ENCODE measurements around the gene GPAT3. TPM values are rescaled to one million over a fixed set of nuclear protein-coding genes. Genes with fewer than 3 reads are reported as not detected.

GPAT3 gene
- total and polyA plus RNA-seq, 2 experiments from 2014 or later, result 1.2 to 2.0 TPM

DNA sequence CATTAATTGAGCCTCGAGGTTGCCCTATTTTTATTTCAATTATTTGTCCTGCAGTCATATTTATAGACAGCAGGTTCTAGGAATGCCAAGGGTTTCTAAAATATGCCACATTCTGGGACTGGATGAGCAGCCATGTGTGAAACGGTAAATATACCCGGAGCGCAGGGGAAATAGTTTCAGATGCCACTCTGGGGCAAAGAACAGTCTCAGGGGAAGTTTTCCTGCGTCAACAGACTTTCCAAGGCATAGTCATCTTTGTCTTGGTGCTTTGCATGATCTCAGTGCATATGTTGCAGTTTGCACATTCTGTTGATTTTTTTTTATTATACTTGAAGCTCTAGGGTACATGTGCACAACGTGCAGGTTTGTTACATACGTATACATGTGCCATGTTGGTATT, 71.0 kb downstream of the GPAT3 start (continued):
- TF ChIP-seq NANOG (IDR thresholded peaks at IDR 0.05; ENCODE audit: borderline replicate concordance) (no peak), ZNF331 (CRISPR knock-in tag; IDR thresholded peaks at IDR 0.05; ENCODE audit: low read depth) (no peak)

- no peaks in the 10 kb centered on the region; the same call in 1 of the 2 replicates for H3K9me2 ChIP-seq (ENCODE audit: insufficient read depth)
- DNase-seq (ENCODE audit: low spot score) (no peak), ATAC-seq (no peak)
- no peak overlapping the region for H3K27ac ChIP-seq (ENCODE audit: low read depth)
- H3K4me1 ChIP-seq (ENCODE audit: insufficient read depth), result peaks cover 19% of the 10 kb centered on the region
- Mint-ChIP-seq H3K27me3 (ENCODE audit: insufficient read depth, low read depth, poor library complexity) (no peaks in the 10 kb centered on the region), H3K27ac (no peak overlapping the region), H3K9me3 (peaks cover 19% of the 10 kb centered on the region; the same call in 2 of the 3 replicates), H3K4me1 (peaks cover 21% of the 10 kb centered on the region; the same call in 2 of the 3 replicates), H3K36me3 (ENCODE audit: low read depth) (peaks cover 5% of the 10 kb centered on the region; the same call in 1 of the 3 replicates), H3K4me3 (no peak overlapping the region)
- no peaks in the 10 kb centered on the region for H3K36me3 ChIP-seq (ENCODE audit: insufficient read depth)
- H3K4me3 ChIP-seq, result no peak overlapping the region
- H3K4me2 ChIP-seq, result no peak overlapping the region
- no peaks in the 10 kb centered on the region for H3K79me2 ChIP-seq (replicated peaks; ENCODE audit: insufficient read depth)
- no peaks in the 10 kb centered on the region for H4K20me1 ChIP-seq (replicated peaks; ENCODE audit: insufficient read depth)
- no peaks in the 10 kb centered on the region for H3K27me3 ChIP-seq (ENCODE audit: insufficient read depth)
- TF ChIP-seq ZNF114 (CRISPR knock-in tag; IDR thresholded peaks at IDR 0.05) (no peak), EZH2 (IDR thresholded peaks at IDR 0.05; ENCODE audit: low read depth, unreplicated experiment) (no peak), ETS1 (IDR thresholded peaks at IDR 0.05) (no peak), CREB1 (CRISPR knock-in tag; IDR thresholded peaks at IDR 0.05; ENCODE audit: low read depth) (no peak), POLR2AphosphoS5 (IDR thresholded peaks at IDR 0.05; ENCODE audit: low read depth) (no peak), CTCF (conservative IDR thresholded peaks at IDR 0.05; ENCODE audit: low read depth in 2 of 2) (no peak), JUNB (IDR thresholded peaks at IDR 0.05; ENCODE audit: unreplicated experiment) (no peak), ZNF462 (CRISPR knock-in tag; IDR thresholded peaks at IDR 0.05) (no peak), NANOG (IDR thresholded peaks at IDR 0.05; ENCODE audit: borderline replicate concordance) (no peak)
- H3F3A ChIP-seq (replicated peaks; ENCODE audit: low read depth), result no peaks in the 10 kb centered on the region
- H2AFZ ChIP-seq, result no peak overlapping the region
These were observed 73.5 kb downstream of the GPAT3 start for GRCh38 chr4:83609365-83609764.

All from GM23338 (cell line).